ENCODE measurements around the gene TRIM2. TPM values are rescaled to one million over a fixed set of nuclear protein-coding genes. Genes with fewer than 3 reads are reported as not detected.

Gene TRIM2
- total and polyA plus RNA-seq, 10 of the 15 experiments (the other 5 are each of a cell fraction or from before 2014, with no cell fraction given) = 0.06 to 0.19 (median 0.15) TPM; not detected in 3

DNA sequence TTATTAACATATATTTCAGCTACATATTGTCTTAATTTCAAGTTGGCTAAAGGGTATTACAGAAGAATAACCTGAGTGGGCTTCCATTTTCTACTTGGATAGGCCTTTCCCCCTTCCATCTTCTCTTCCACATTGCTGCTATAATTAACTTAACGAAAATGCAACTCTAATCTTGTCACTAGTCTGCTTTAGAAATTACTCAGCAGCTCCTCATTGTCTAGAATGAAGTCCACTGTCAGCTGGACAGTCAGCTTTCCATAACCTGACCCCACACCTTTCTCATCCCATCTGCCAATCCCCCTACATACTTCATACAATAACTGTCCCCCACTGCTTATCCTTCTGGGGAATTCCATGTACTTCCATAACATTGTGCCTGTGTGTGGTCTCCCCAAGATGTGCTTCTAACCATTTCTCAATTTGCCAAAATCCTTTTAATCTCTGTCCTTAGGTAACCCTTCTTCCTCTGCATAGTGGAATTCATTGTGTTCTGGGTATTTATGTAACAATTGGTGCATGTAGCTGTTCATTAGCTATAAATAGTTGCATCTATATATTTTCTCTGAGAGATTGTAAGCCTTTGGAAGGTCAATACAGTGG is 145.1 kb downstream of the TRIM2 start (continued):
- TF ChIP-seq EP300 (IDR thresholded peaks at IDR 0.05; ENCODE audit: borderline replicate concordance in 1 of 2, control insufficient read depth in 1 of 2, low read depth in 2 of 2, low read length in 2 of 2) = 0 out of 4 replicates have a peak, but pooled peaks of 1 of the 2 experiments have one; percentile 8
- TF ChIP-seq, protein P1, sequence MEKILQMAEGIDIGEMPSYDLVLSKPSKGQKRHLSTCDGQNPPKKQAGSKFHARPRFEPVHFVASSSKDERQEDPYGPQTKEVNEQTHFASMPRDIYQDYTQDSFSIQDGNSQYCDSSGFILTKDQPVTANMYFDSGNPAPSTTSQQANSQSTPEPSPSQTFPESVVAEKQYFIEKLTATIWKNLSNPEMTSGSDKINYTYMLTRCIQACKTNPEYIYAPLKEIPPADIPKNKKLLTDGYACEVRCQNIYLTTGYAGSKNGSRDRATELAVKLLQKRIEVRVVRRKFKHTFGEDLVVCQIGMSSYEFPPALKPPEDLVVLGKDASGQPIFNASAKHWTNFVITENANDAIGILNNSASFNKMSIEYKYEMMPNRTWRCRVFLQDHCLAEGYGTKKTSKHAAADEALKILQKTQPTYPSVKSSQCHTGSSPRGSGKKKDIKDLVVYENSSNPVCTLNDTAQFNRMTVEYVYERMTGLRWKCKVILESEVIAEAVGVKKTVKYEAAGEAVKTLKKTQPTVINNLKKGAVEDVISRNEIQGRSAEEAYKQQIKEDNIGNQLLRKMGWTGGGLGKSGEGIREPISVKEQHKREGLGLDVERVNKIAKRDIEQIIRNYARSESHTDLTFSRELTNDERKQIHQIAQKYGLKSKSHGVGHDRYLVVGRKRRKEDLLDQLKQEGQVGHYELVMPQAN (conservative IDR thresholded peaks at IDR 0.05) = no peak
- TF ChIP-seq ZBED1 (IDR thresholded peaks at IDR 0.05; ENCODE audit: borderline replicate concordance) = no peak
- TF ChIP-seq KLF5 (IDR thresholded peaks at IDR 0.05; ENCODE audit: partially characterized antibody) = no peak
- 0 out of 2 replicates have a peak, but pooled peaks have one; percentile 43 for TF ChIP-seq MEF2A (IDR thresholded peaks at IDR 0.05; ENCODE audit: insufficient read depth, low read depth, low read length)
- no peak for TF ChIP-seq ZNF274 (IDR thresholded peaks at IDR 0.05; ENCODE audit: insufficient read depth, insufficient read length)
- TF ChIP-seq MTA3 (IDR thresholded peaks at IDR 0.05; ENCODE audit: borderline replicate concordance, low read length) = no peak
- TF ChIP-seq SREBF1 (IDR thresholded peaks at IDR 0.05; ENCODE audit: low read length) = no peak
- TF ChIP-seq ZSCAN29 (IDR thresholded peaks at IDR 0.05) = no peak

DNA sequence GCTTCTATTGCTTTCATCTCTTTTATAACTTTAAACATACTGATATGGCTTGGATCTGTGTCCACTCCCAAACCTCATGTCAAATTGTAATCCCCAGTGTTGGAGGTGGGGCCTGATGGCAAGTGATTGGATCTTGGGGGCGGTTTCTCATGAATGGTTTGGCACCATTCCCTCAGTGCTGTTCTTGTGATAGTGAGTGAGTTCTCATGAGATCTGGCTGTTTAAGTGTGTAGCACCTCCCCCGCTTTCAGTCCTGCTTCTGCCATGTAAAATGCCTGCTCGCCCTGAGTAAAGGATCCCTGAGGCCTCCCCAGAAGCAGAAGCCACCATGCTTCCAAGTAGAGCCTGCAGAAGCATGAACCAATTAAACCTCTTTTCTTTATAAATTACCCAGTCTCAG is 157.9 kb downstream of the TRIM2 start:
- no peak for FAIRE-seq
- intact Hi-C loops (cut with micrococcal nuclease; ENCODE audit: unreplicated experiment) = no loop called here
- CTCF ChIA-PET = interaction anchor here (0.6 to 1.3 kb wide), 2 partner anchors 11 to 16 kb away, joined by 3 read pairs; no protein-coding TSS in a partner anchor

More for the DNA sequence above, 157.9 kb downstream of the TRIM2 start:
- Histone ChIP-seq H3K27ac (ENCODE audit: control insufficient read depth, insufficient read depth) (no peak overlapping the region), H2AFZ (ENCODE audit: control insufficient read depth, low read depth, low read length) (no peak overlapping the region), H3K4me1 (ENCODE audit: control insufficient read depth, insufficient read depth, low read length) (peaks cover 3% of the 10 kb centered on the region), H3K27me3 (replicated peaks in 1 of 2; ENCODE audit: control insufficient read depth in 2 of 2, insufficient read depth in 2 of 2, low read length in 1 of 2) (no peaks in the 10 kb centered on the region), H4K20me1 (ENCODE audit: control insufficient read depth, insufficient read depth) (no peaks in the 10 kb centered on the region), H3K9me3 (replicated peaks; ENCODE audit: control insufficient read depth, insufficient read depth, low read length) (no peaks in the 10 kb centered on the region), H3K4me2 (ENCODE audit: control insufficient read depth, insufficient read depth) (no peak overlapping the region), H3K79me2 (ENCODE audit: control insufficient read depth, insufficient read depth, low read length) (no peaks in the 10 kb centered on the region; the same call in 1 of the 2 replicates), H3K4me3 (no peak overlapping the region), H3K9ac (ENCODE audit: control insufficient read depth, insufficient read depth, low read length) (no peak overlapping the region), H3K36me3 (ENCODE audit: control insufficient read depth in 2 of 2, insufficient read depth in 2 of 2, low read length in 1 of 2) (peaks cover 2 to 9% of the 10 kb centered on the region in 2 experiments; a peak in 2 of 4 replicates)
- ATAC-seq (no peak), DNase-seq (ENCODE audit: low read depth, low spot score) (no peak)
- TF ChIP-seq, protein P2, sequence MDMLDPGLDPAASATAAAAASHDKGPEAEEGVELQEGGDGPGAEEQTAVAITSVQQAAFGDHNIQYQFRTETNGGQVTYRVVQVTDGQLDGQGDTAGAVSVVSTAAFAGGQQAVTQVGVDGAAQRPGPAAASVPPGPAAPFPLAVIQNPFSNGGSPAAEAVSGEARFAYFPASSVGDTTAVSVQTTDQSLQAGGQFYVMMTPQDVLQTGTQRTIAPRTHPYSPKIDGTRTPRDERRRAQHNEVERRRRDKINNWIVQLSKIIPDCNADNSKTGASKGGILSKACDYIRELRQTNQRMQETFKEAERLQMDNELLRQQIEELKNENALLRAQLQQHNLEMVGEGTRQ (IDR thresholded peaks at IDR 0.05; ENCODE audit: borderline replicate concordance, low read depth, low read length) = no peak
- no peak for TF ChIP-seq RFX5 (IDR thresholded peaks at IDR 0.05; ENCODE audit: low read depth, low read length)
- TF ChIP-seq SP1 (IDR thresholded peaks at IDR 0.05; ENCODE audit: low read depth, low read length) = no peak
- ChIA-PET POLR2A (interaction anchor here (0.8 kb wide), 1 partner anchor 12 kb away, joined by 4 read pairs; no protein-coding TSS in a partner anchor), RAD21 (ENCODE audit: unreplicated experiment) (no interaction called here), SMC1A (ENCODE audit: uncharacterized antibody, unreplicated experiment) (interaction anchor here (1.1 to 1.4 kb wide), 2 partner anchors 16 to 28 kb away, joined by 4 to 5 read pairs; no protein-coding TSS in a partner anchor)
- 100% methylated on average over 3 of the region's 3 CpGs for WGBS (ENCODE audit: insufficient coverage, insufficient replicate concordance, low lambda C conversion rate, missing lambda C conversion rate)
- BruUV-seq (replicated peaks) = no TSS peak
- in situ Hi-C loops (cut with MboI) = no loop called here
